Smooth muscle cell (in vitro differentiated cells): ENCODE data around the gene TTLL13. TPM values are rescaled to one million over a fixed set of nuclear protein-coding genes. Genes with fewer than 3 reads are reported as not detected.

Source experiments
- DNase-seq: peaks from one replicate; lab custom pipeline; 2025; ENCODE audit not compliant: unreplicated experiment; lab: John Stamatoyannopoulos, UW
- H2AFZ ChIP-seq: fragments of 200-600 bp; sonication (generic); 2 replicates; pipeline ENCODE4 v1.6.0; 2016; ENCODE audit warnings: antibody characterized with exemption, low read depth, mild to moderate bottlenecking
- H3F3A ChIP-seq: fragments of 200-600 bp; sonication (generic); 2 replicates; pipeline ENCODE4 v1.6.0; 2017; ENCODE audit warnings: antibody characterized with exemption, low read depth
- H3K27ac ChIP-seq: fragments of 200-600 bp; sonication (generic); 2 replicates; pipeline ENCODE4 v1.5.1; 2016; ENCODE audit warnings: low read depth, mild to moderate bottlenecking
- H3K27me3 ChIP-seq: fragments of 200-600 bp; sonication (generic); 2 replicates; pipeline ENCODE4 v1.6.1; 2016; ENCODE audit warnings: low read depth, mild to moderate bottlenecking
- H3K36me3 ChIP-seq: fragments of 200-600 bp; sonication (generic); 2 replicates; pipeline ENCODE4 v1.5.1; 2016; ENCODE audit warnings: low read depth
- H3K4me1 ChIP-seq: fragments of 200-600 bp; sonication (generic); 2 replicates; pipeline ENCODE4 v1.5.1; 2016; ENCODE audit warnings: low read depth
- H3K4me2 ChIP-seq: fragments of 200-600 bp; sonication (generic); 2 replicates; pipeline ENCODE4 v1.6.0; 2016; ENCODE audit warnings: mild to moderate bottlenecking
- H3K4me3 ChIP-seq: fragments of 200-600 bp; sonication (generic); 2 replicates; pipeline ENCODE4 v1.5.1; 2016; ENCODE audit warnings: mild to moderate bottlenecking
- H3K79me2 ChIP-seq: fragments of 200-600 bp; sonication (generic); 2 replicates; pipeline ENCODE4 v1.6.0; 2016; ENCODE audit warnings: low read depth, mild to moderate bottlenecking
- H3K9ac ChIP-seq: fragments of 200-600 bp; sonication (generic); 2 replicates; pipeline ENCODE4 v1.6.0; 2016; ENCODE audit warnings: low read depth
- H3K9me3 ChIP-seq: fragments of 200-600 bp; sonication (generic); replicated peaks from 2 replicates; pipeline ENCODE4 v1.5.1; 2016; ENCODE audit warnings: low read depth
- H4K20me1 ChIP-seq: fragments of 200-600 bp; sonication (generic); 2 replicates; pipeline ENCODE4 v1.6.0; 2016; ENCODE audit warnings: low read depth
- CTCF ChIP-seq: fragments of 200-600 bp; sonication (generic); IDR thresholded peaks from 2 replicates; pipeline ENCODE4 v1.5.1; 2017; ENCODE audit warnings: borderline replicate concordance, mild to moderate bottlenecking, antibody characterized with exemption; ENCODE audit not compliant: insufficient read depth, poor library complexity, severe bottlenecking
- WGBS: methylation state at CpG from one replicate; pipeline ENCODE4 v1.1.7; 2016; ENCODE audit warnings: low lambda C conversion rate; 5-methylcytosine and 5-hydroxymethylcytosine counted together
- polyA plus RNA-seq: library from polyadenylated mRNA; unstranded; fragments of >200 nt; fragmentation: Nextera tagmentation; extraction: Ambion mirVana; gene quantifications from 2 replicates; pipeline ENCODE4 v1.2.1, GENCODE V29; 2016
- total RNA-seq: library from RNA; depleted of rRNA; stranded (reverse); fragments of >200 nt; gene quantifications from 2 replicates; pipeline ENCODE4 v1.2.3, GENCODE V29; 2014

The TTLL13 gene
- total and polyA plus RNA-seq, 2 experiments from 2014 or later, result 0.15 to 0.36 TPM

GRCh38 chr15:90201944-90202375 lies 47.4 kb upstream of the TTLL13 start:
- peaks cover 14% of the 10 kb centered on the region for H3K4me1 ChIP-seq
- 1% methylated on average over 20 of the region's 25 CpGs for WGBS
- no peak for DNase-seq
- H2AFZ ChIP-seq, result peak overlapping the region; percentile 89
- peaks cover 56% of the 10 kb centered on the region for H4K20me1 ChIP-seq
- peak overlapping the region; percentile 100 for H3K4me2 ChIP-seq
- H3K27me3 ChIP-seq, result no peaks in the 10 kb centered on the region
- no peak overlapping the region for H3K27ac ChIP-seq
- H3K9me3 ChIP-seq, result no peaks in the 10 kb centered on the region
- peaks cover 50% of the 10 kb centered on the region for H3K79me2 ChIP-seq
- H3F3A ChIP-seq, result peaks cover 15% of the 10 kb centered on the region
- H3K9ac ChIP-seq, result peak overlapping the region; percentile 62
- TF ChIP-seq CTCF, result no peak
- H3K4me3 ChIP-seq, result peak overlapping the region; percentile 99
- H3K36me3 ChIP-seq, result no peaks in the 10 kb centered on the region

- Histone ChIP-seq H4K20me1 (peaks cover 64% of the 10 kb centered on the region), H3K9me3 (no peaks in the 10 kb centered on the region), H3F3A (peaks cover 15% of the 10 kb centered on the region), H3K4me2 (peak overlapping the region; percentile 100), H2AFZ (no peak overlapping the region), H3K4me3 (peak overlapping the region; percentile 99), H3K27me3 (no peaks in the 10 kb centered on the region), H3K36me3 (no peaks in the 10 kb centered on the region), H3K79me2 (peaks cover 60% of the 10 kb centered on the region), H3K4me1 (peaks cover 14% of the 10 kb centered on the region), H3K27ac (no peak overlapping the region), H3K9ac (no peak overlapping the region)
- WGBS, result 89% methylated on average over 4 of the region's 4 CpGs
- DNase-seq, result no peak
- no peak for TF ChIP-seq CTCF
Measured at GRCh38 chr15:90202929-90203328, 46.4 kb upstream of the TTLL13 start.

- DNase-seq, result no peak
- peaks cover 14% of the 10 kb centered on the region for H3K4me1 ChIP-seq
- H3K4me3 ChIP-seq, result no peak overlapping the region
- no peaks in the 10 kb centered on the region for H3K9me3 ChIP-seq
- H3K36me3 ChIP-seq, result no peaks in the 10 kb centered on the region
- no peaks in the 10 kb centered on the region for H3K27me3 ChIP-seq
- H4K20me1 ChIP-seq, result peaks cover 64% of the 10 kb centered on the region
- no peak overlapping the region for H2AFZ ChIP-seq
- 95% methylated on average over 7 of the region's 7 CpGs for WGBS
- H3K9ac ChIP-seq, result no peak overlapping the region
- H3K27ac ChIP-seq, result no peak overlapping the region
- H3K4me2 ChIP-seq, result peak overlapping the region; percentile 100
- H3F3A ChIP-seq, result peaks cover 15% of the 10 kb centered on the region
- H3K79me2 ChIP-seq, result peaks cover 65% of the 10 kb centered on the region
- TF ChIP-seq CTCF, result no peak
Measured at GRCh38 chr15:90203473-90203872, 45.9 kb upstream of the TTLL13 start.

GRCh38 chr15:90203922-90204321 lies 45.4 kb upstream of the TTLL13 start:
- no peaks in the 10 kb centered on the region for H3K36me3 ChIP-seq
- H3K4me2 ChIP-seq, result no peak overlapping the region
- H3K4me3 ChIP-seq, result no peak overlapping the region
- peaks cover 14% of the 10 kb centered on the region for H3K4me1 ChIP-seq
- peaks cover 15% of the 10 kb centered on the region for H3F3A ChIP-seq
- H3K79me2 ChIP-seq, result peaks cover 67% of the 10 kb centered on the region
- WGBS, result 79% methylated on average over 8 of the region's 8 CpGs
- TF ChIP-seq CTCF, result no peak
- peaks cover 64% of the 10 kb centered on the region for H4K20me1 ChIP-seq
- no peak overlapping the region for H2AFZ ChIP-seq
- no peak overlapping the region for H3K27ac ChIP-seq
- DNase-seq, result no peak
- no peak overlapping the region for H3K9ac ChIP-seq
- no peaks in the 10 kb centered on the region for H3K9me3 ChIP-seq
- no peaks in the 10 kb centered on the region for H3K27me3 ChIP-seq
